NT2/D1 (cell line): Measurements from ENCODE around the gene ACOT8.

Experiments used
- SUZ12 ChIP-seq: IDR thresholded peaks from 2 replicates; pipeline ENCODE4 v1.6.1; 2011; ENCODE audit not compliant: insufficient read length, insufficient read depth; ENCODE audit errors: extremely low read depth
- YY1 ChIP-seq: IDR thresholded peaks from 2 replicates; pipeline ENCODE4 v1.6.1; 2011; ENCODE audit not compliant: insufficient read length, insufficient read depth
- ZNF274 ChIP-seq: IDR thresholded peaks from 2 replicates; pipeline ENCODE4 v1.6.1; 2011; ENCODE audit warnings: mild to moderate bottlenecking, low read depth, low read length

GRCh38 chr20:45818239-45818638, 39.0 kb downstream of the ACOT8 start:
- no peak for TF ChIP-seq YY1
- no peak for TF ChIP-seq SUZ12
- no peak for TF ChIP-seq ZNF274
